Activated CD4-positive, CD25-positive, alpha-beta regulatory T cell treated with anti-CD3 and anti-CD28 coated beads, Interleukin-2, amount 50 U/mL, for 72 hours (primary cell): ENCODE data around the gene CD58.

ENCODE experiments used
- DNase-seq: peaks from one replicate; pipeline ENCODE4 v3.0.0; 2021

Gene CD58

GRCh38 chr1:116538544-116538943 is 32.3 kb downstream of the CD58 start:
- no peak for DNase-seq

GRCh38 chr1:116537898-116538297 is 32.9 kb downstream of the CD58 start:
- DNase-seq = no peak

GRCh38 chr1:116537040-116537831 is 33.6 kb downstream of the CD58 start:
- no peak for DNase-seq

- no peak for DNase-seq
These were observed 36.6 kb downstream of the CD58 start for GRCh38 chr1:116534014-116534739.

- DNase-seq = no peak
These were observed 37.4 kb downstream of the CD58 start for GRCh38 chr1:116533429-116533820.

- DNase-seq = no peak
These were observed 38.0 kb downstream of the CD58 start for GRCh38 chr1:116532671-116533428.

- DNase-seq = no peak
These were observed 38.9 kb downstream of the CD58 start for GRCh38 chr1:116531917-116532316.

- no peak for DNase-seq
These were observed 41.1 kb downstream of the CD58 start for GRCh38 chr1:116529681-116530080.

GRCh38 chr1:116529199-116529631 is 41.6 kb downstream of the CD58 start:
- no peak for DNase-seq

- no peak for DNase-seq
These were observed 42.3 kb downstream of the CD58 start for GRCh38 chr1:116528329-116529083.

- no peak for DNase-seq
These were observed 45.4 kb downstream of the CD58 start for GRCh38 chr1:116525440-116525839.

- DNase-seq = no peak
These were observed 49.6 kb downstream of the CD58 start for GRCh38 chr1:116521186-116521585.

- DNase-seq = no peak
These were observed 52.4 kb downstream of the CD58 start for GRCh38 chr1:116518400-116518799.

GRCh38 chr1:116516631-116517030 is 54.2 kb downstream of the CD58 start:
- no peak for DNase-seq

GRCh38 chr1:116515702-116516101 is 55.1 kb downstream of the CD58 start:
- DNase-seq = no peak

GRCh38 chr1:116514708-116515525 is 55.9 kb downstream of the CD58 start:
- no peak for DNase-seq

- DNase-seq = no peak
These were observed 56.9 kb downstream of the CD58 start for GRCh38 chr1:116513956-116514355.

- DNase-seq = no peak
These were observed 59.3 kb downstream of the CD58 start for GRCh38 chr1:116511459-116512019.

GRCh38 chr1:116510361-116510760 is 60.5 kb downstream of the CD58 start:
- no peak for DNase-seq

GRCh38 chr1:116508984-116509980 is 61.5 kb downstream of the CD58 start:
- DNase-seq = no peak
